GM13976 (cell line): Measurements from ENCODE around the gene ACSS2.
A peak's percentile ranks its signal among the peaks of the same experiment; 100 is the strongest.
"Not testable (repeated sequence)": the region's sequence is repeated elsewhere in the genome, so short reads cannot be mapped to it uniquely, and the experiment has no call there.

Source experiments
- DNase-seq: peaks from one replicate; pipeline ENCODE4 v3.0.0; 2012; ENCODE audit warnings: low spot score
- CTCF ChIP-seq: IDR thresholded peaks from 2 replicates; pipeline ENCODE4 v1.5.1; 2012; ENCODE audit warnings: borderline replicate concordance, mild to moderate bottlenecking; ENCODE audit not compliant: insufficient read depth; ENCODE audit errors: extremely low read depth, missing control alignments, control extremely low read depth
- in situ Hi-C: fragments of 300-500 bp; cut with MboI; formaldehyde crosslinking; loops from one replicate; pipeline ENCODE4 v1.12.0; 2022; ENCODE audit warnings: low sequenced_read_pairs, mixed read lengths, inconsistent platforms; ENCODE audit not compliant: unreplicated experiment

The ACSS2 gene

DNA sequence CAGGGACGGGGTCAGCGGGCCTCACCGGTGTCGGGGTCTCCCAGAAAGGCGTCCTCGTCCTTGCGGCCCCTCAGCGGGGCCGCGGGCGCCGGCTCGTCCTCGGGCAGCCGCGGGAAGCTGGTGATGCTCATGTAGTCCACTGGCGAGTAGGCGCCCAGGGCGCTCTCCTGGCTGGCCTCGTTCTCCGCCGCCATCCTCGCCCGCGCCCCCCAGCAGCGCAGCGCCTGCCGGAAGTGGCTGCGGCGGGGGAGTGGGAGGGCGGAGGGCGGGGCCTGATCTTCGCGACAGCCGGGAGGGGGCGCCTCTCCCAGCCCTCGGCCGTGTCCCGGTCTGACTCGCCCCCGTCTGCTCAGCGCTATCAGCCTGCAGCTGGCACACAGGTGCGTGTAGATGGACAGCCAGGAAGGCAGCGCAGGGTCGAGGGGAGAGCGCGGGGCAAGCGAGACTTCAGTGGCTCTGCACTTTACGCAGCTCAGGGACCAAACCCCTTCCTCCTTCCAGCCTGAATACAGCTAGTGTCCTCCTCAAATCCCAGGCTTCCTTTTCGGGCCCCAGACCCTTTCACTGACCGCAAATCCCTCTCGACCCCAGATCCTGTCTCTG, 3.7 kb upstream of the ACSS2 start, which contains the start of gene GGT7:
Gene GGT7, minus strand, starts transcription at position 235 of the 603 bp plus-strand sequence. Its CDS starts 41 bp downstream, at position 194.
- TF ChIP-seq CTCF, result peak; percentile 67
- peak; percentile 93 for DNase-seq
- in situ Hi-C loops, result no loop called here

- no peak for DNase-seq
- no peak for TF ChIP-seq CTCF
- in situ Hi-C loops, result no loop called here
These were observed 2.8 kb upstream of the ACSS2 start for GRCh38 chr20:34873583-34874093.

DNA sequence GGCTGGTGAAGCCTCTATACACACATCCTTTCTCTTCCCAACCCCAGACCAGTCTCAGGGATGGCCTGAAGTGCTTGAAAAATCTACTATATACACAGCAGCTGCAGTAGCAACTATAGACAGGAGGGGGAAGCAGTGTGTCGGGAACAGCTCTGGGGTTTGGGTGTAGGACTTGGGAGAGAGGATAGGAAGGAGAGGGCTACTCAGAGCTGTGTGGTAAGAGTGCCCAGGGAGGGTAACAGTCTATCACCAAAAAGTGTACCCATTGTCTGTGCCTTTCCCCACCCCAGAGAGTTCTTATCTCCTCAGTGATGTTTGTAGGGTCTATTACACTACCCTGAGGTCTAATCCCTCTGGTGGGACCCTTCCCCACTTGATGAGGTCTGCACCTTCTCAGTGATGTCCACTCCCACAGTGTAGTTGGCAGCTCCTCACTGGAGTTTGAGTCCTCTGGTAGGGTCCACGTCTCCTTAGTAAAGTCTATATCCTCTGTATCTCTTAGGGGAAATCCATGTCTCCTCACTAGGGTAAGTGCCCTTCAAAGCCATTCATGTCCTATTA, 2.2 kb upstream of the ACSS2 start:
- in situ Hi-C loops, result no loop called here
- peak; percentile 65 for DNase-seq

DNA sequence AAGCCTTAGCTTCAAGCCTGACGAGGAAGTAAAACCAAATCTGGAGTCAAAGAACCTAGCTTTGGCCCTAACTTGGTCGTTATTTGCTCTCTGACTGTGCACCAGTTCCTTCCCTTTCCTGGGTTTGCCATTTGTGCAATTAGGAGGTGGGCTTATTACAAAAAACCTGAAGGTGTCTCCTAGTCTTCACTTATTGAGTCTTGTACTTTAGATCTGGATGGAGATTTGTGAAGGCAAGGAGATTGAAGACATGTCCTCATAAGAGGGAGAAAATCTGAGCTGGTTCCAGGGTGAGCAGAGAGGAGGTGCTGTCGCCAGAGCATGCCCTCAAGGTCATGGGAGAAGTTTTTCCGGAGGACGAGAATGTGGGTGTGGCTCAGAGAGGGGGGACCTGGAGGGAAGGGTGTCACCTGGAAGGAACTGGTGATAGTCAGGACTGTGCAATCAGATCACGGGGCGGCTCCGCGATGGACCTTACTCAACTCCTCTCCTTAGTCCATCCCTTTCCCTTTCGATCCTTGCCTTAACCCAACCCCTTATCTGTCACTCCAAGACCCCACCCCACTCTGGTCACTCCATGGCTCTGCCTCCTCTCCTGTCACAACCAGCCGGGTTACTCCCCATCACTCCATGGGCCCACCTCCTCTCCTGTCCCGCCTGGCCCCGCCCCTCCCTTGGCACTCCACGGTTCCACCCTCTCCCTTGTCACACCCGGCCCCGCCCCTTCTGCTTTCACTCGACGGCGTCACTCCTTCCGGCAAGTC, 588 bp upstream of the ACSS2 start:
- in situ Hi-C loops, result no loop called here
- DNase-seq, result no peak
- TF ChIP-seq CTCF, result no peak

More for the DNA sequence above, 2.2 kb upstream of the ACSS2 start:
- peak; percentile 78 for TF ChIP-seq CTCF

GRCh38 chr20:34880215-34880850, 3.9 kb downstream of the ACSS2 start:
- in situ Hi-C loops, result no loop called here
- no peak for DNase-seq
- TF ChIP-seq CTCF, result no peak

- DNase-seq, in situ Hi-C loops: not testable (repeated sequence)
These were observed 4.6 kb downstream of the ACSS2 start for GRCh38 chr20:34880971-34881370.
